Adipocyte (in vitro differentiated cells): ENCODE data around the gene ZNF655.

Experiments used
- DNase-seq: peaks from one replicate; pipeline ENCODE4 v3.0.0-alpha.2; 2015; ENCODE audit warnings: low read depth
- H3K27me3 ChIP-seq: replicated peaks from 2 replicates; pipeline ENCODE4 v1.7.0; 2013; ENCODE audit warnings: mild to moderate bottlenecking, low read length, moderate library complexity; ENCODE audit not compliant: control insufficient read depth, insufficient read depth
- H3K36me3 ChIP-seq: 2 replicates; pipeline ENCODE4 v1.7.0; 2013; ENCODE audit warnings: low read length, mild to moderate bottlenecking, moderate library complexity; ENCODE audit not compliant: control insufficient read depth, insufficient read depth, severe bottlenecking
- H3K4me1 ChIP-seq: 2 replicates; pipeline ENCODE4 v1.7.0; 2013; ENCODE audit warnings: mild to moderate bottlenecking, low read length, moderate library complexity; ENCODE audit not compliant: control insufficient read depth, insufficient read depth
- H3K4me3 ChIP-seq: 2 replicates; pipeline ENCODE4 v1.7.0; 2013; ENCODE audit warnings: mild to moderate bottlenecking, low read length, moderate library complexity
- H3K9ac ChIP-seq: 2 replicates; pipeline ENCODE4 v1.7.0; 2013; ENCODE audit warnings: mild to moderate bottlenecking, low read length, moderate library complexity
- H3K9me3 ChIP-seq: 2 replicates; pipeline ENCODE4 v1.7.0; 2013; ENCODE audit warnings: mild to moderate bottlenecking, low read length, moderate library complexity; ENCODE audit not compliant: control insufficient read depth

ZNF655 gene

DNA sequence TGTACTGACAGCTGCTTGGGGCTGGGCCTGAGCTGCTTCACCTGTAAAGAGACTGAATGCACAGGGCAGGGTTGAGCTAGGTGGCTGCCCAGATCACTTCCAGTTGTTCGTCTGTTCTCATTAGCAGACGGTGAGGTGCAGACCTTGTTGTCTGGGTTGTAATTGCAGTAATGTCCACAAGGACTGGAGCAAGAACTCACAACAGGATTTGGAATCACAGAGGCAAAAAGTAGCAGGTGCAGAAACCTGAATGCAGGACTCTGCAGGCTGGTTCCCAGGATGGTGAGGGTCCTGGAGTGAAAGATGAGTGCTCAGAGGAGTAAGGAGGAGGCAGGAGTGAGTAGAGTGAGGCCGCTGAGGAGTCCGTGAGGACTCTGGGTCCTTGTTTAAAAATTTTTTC lies 67.5 kb downstream of the ZNF655 start:
- Histone ChIP-seq H3K9ac (no peak overlapping the region), H3K36me3 (peaks cover 95% of the 10 kb centered on the region), H3K4me1 (peaks cover under 1% of the 10 kb centered on the region), H3K27me3 (no peaks in the 10 kb centered on the region), H3K9me3 (no peaks in the 10 kb centered on the region), H3K4me3 (no peak overlapping the region)
- no peak for DNase-seq
